Activated T-helper 17 cell treated with anti-CD3 and anti-CD28 coated beads, Interleukin-2, amount 50 U/mL, for 72 hours (primary cell): ENCODE measurements around the gene UBA1. TPM values are rescaled to one million over a fixed set of nuclear protein-coding genes. Genes with fewer than 3 reads are reported as not detected.

ENCODE experiments used
- ATAC-seq: fragments of 150-1000 bp; cut with Tn5 transposase; replicated peaks from 2 replicates; pipeline ENCODE4 v1.10.0; 2021; ENCODE audit warnings: mild to moderate bottlenecking, moderate library complexity
- H3K27ac Mint-ChIP-seq: one replicate; pipeline ENCODE4 v1.8.0; 2022; ENCODE audit warnings: mixed read lengths
- H3K27me3 Mint-ChIP-seq: one replicate; pipeline ENCODE4 v1.8.0; 2022; ENCODE audit warnings: mixed read lengths
- H3K36me3 Mint-ChIP-seq: one replicate; pipeline ENCODE4 v1.8.0; 2022; ENCODE audit warnings: low read depth, mild to moderate bottlenecking, mixed read lengths
- H3K4me1 Mint-ChIP-seq: one replicate; pipeline ENCODE4 v1.8.0; 2022; ENCODE audit warnings: mixed read lengths
- H3K4me3 Mint-ChIP-seq: one replicate; pipeline ENCODE4 v1.8.0; 2022; ENCODE audit warnings: mild to moderate bottlenecking, mixed read lengths
- H3K9me3 Mint-ChIP-seq: one replicate; pipeline ENCODE4 v1.8.0; 2022; ENCODE audit warnings: mixed read lengths
- total RNA-seq, 2 donors: library from RNA; stranded (reverse); gene quantifications; one replicate each; pipeline ENCODE4 v1.2.3, GENCODE V29; 2022

UBA1 gene
- total RNA-seq, 2 donors from 2014 or later, result 227 to 255 TPM

GRCh38 chrX:47176101-47176740, 17.4 kb upstream of the UBA1 start:
- no peak overlapping the region for H3K27ac Mint-ChIP-seq
- H3K9me3 Mint-ChIP-seq, result no peaks in the 10 kb centered on the region
- no peak for ATAC-seq
- H3K27me3 Mint-ChIP-seq, result no peaks in the 10 kb centered on the region
- H3K36me3 Mint-ChIP-seq, result peaks cover 89% of the 10 kb centered on the region
- H3K4me1 Mint-ChIP-seq, result peaks cover 7% of the 10 kb centered on the region
- no peak overlapping the region for H3K4me3 Mint-ChIP-seq

DNA sequence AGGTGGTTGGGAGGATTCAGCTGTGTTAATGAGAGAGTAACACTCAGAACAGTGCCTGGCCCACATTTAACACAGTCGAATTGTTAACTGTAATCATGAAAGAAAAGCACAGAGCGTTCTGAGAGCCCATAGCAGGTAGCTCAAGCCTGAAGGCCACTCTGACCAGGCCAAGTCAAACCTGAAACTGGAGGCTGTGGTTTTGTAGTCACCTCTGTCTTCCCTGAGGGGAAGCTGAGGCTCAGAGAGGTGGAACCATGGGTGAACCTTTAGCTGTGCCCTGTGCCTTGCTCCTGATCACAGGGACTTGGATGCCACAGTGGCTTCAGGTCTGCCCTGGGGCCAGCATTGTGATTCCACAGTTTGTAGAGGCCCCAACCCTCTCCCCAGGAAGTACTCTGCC, 16.6 kb upstream of the UBA1 start:
- H3K4me3 Mint-ChIP-seq, result no peak overlapping the region
- H3K4me1 Mint-ChIP-seq, result peaks cover 7% of the 10 kb centered on the region
- peaks cover 90% of the 10 kb centered on the region for H3K36me3 Mint-ChIP-seq
- H3K27me3 Mint-ChIP-seq, result no peaks in the 10 kb centered on the region
- no peak overlapping the region for H3K27ac Mint-ChIP-seq
- H3K9me3 Mint-ChIP-seq, result no peaks in the 10 kb centered on the region
- ATAC-seq, result peak; percentile 52

DNA sequence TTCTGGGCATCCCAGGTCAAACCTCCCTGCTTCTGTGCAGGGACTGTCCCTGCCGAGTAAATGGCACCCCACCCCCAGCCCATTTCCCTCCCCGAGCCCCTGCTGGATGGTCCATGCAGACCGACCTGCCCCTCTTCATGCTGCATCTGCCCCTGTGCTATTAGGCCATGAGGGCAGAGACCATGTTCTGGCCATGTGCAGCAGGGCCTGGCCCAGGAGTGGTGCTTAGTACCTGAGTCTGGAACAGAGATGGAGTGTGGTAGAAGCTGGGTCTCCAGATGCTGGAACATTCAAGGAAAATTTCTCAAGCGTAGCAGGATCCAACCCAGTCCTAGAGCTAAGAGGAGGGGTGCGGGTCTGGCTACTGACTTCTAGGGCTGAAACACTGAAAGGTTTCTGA, 15.3 kb upstream of the UBA1 start:
- Mint-ChIP-seq H3K27me3 (no peaks in the 10 kb centered on the region), H3K36me3 (peaks cover 87% of the 10 kb centered on the region), H3K27ac (no peak overlapping the region), H3K4me1 (peaks cover 7% of the 10 kb centered on the region), H3K4me3 (no peak overlapping the region), H3K9me3 (no peaks in the 10 kb centered on the region)
- no peak for ATAC-seq

DNA sequence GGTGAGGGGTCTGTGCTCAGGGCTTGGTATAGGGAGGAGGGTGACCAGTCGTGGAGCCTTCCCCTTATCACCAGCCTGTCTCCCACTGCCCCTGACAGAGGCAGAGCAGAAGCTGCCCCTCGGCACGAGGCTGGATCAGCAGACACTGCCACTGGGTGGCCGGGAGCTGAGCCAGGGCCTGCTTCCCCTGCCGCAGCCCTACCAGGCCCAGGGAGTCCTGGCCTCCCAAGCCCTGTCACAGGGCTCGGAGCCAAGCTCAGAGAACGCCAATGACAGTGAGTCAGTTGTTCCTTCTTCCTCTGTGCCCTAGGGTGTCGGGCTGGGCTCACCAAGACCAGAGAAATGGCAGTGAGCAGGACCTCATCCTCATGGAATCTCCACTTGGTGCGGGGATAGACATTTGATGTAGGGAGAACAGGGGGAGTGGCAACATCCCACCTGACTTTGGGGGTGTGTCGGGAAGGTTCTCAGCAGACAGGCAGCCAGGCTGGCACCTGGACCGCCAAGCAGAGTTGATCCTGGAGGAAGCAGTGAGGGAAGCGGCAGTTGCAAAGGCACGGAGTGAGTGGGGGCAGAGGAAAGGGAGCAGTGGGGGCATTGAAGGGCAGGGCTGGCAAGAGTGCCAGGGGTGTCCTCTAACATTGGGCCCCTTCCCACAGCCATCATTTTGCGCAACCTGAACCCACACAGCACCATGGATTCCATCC, 14.3 kb upstream of the UBA1 start:
- Mint-ChIP-seq H3K36me3 (peaks cover 86% of the 10 kb centered on the region), H3K4me3 (no peak overlapping the region), H3K27me3 (no peaks in the 10 kb centered on the region), H3K9me3 (no peaks in the 10 kb centered on the region), H3K4me1 (peaks cover 7% of the 10 kb centered on the region), H3K27ac (no peak overlapping the region)
- ATAC-seq, result no peak

DNA sequence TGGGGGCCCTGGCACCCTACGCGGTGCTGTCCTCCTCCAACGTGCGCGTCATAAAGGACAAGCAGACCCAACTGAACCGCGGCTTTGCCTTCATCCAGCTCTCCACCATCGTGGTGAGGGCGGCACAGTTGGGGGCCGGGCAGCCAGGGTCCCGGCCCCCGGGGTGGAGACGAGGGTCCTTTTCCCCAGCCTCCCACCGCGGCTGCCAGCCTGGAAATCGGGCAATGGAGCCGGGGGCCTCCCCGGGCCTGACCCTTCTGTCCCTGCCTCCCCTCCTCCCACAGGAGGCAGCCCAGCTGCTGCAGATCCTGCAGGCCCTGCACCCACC, 13.7 kb upstream of the UBA1 start:
- Mint-ChIP-seq H3K9me3 (no peaks in the 10 kb centered on the region), H3K27ac (no peak overlapping the region), H3K4me1 (peaks cover 7% of the 10 kb centered on the region), H3K27me3 (no peaks in the 10 kb centered on the region), H3K36me3 (peaks cover 86% of the 10 kb centered on the region), H3K4me3 (no peak overlapping the region)
- no peak for ATAC-seq

DNA sequence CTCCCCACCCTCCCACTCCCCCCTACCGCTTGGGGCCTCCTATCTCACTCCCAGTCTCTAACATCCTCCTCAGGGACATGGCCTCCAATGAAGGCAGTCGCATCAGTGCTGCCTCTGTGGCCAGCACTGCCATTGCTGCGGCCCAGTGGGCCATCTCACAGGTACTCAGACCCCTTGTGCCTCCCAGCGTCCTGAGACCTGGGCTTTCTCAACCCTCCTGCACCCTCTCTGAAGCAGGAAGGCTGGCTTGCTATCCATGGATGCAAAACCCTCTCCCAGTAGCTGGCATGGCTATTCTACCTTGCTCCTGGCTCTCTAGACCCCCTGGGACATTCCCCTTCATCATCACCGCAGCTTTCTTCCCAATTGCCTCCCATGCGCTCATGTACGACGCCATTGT, 13.3 kb upstream of the UBA1 start:
- no peak overlapping the region for H3K27ac Mint-ChIP-seq
- no peak for ATAC-seq
- H3K27me3 Mint-ChIP-seq, result no peaks in the 10 kb centered on the region
- no peak overlapping the region for H3K4me3 Mint-ChIP-seq
- H3K9me3 Mint-ChIP-seq, result no peaks in the 10 kb centered on the region
- H3K4me1 Mint-ChIP-seq, result peaks cover 7% of the 10 kb centered on the region
- H3K36me3 Mint-ChIP-seq, result peaks cover 87% of the 10 kb centered on the region

DNA sequence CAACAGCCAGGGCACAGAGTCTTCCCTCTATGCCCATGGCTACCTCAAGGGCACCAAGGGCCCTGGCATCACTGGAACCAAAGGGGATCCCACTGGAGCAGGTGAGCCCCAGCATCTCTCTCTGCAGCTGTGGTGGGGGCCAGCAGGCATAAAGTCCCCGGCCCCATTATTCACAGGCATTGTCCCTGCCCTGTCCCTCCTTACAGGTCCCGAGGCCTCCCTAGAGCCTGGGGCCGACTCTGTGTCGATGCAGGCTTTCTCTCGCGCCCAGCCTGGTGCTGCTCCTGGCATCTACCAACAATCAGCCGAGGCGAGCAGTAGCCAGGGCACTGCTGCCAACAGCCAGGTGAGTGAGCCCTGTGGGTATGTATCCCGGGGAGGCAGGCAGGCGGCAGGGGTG, 12.3 kb upstream of the UBA1 start:
- Mint-ChIP-seq H3K27ac (no peak overlapping the region), H3K4me3 (no peak overlapping the region), H3K36me3 (peaks cover 86% of the 10 kb centered on the region), H3K4me1 (peaks cover 6% of the 10 kb centered on the region), H3K9me3 (no peaks in the 10 kb centered on the region), H3K27me3 (no peaks in the 10 kb centered on the region)
- no peak for ATAC-seq

DNA sequence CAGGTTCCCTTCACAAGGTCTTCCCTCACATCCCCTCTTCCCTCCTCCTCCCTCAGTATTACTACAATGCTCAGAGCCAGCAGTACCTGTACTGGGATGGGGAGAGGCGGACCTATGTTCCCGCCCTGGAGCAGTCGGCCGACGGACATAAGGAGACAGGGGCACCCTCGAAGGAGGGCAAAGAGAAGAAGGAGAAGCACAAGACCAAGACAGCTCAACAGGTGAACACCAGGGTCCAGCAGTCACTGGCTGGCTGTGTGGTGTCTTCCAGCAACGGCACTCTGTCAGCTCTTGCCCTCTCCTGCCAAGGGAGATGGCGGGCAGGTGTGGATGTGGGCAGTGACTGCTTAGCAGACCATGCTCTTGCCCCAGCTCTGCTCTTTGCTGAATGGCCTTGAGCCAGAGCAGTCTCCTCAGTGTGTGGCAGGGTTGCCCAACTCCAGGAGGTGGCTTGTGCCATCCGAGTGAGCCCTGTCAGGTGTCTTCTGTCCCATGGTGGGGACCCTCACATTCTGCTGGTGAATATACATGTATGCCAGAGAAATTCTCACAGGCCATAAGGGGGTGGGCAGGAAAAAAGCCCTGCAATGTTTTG, 11.4 kb upstream of the UBA1 start:
- ATAC-seq, result no peak
- H3K27ac Mint-ChIP-seq, result no peak overlapping the region
- H3K27me3 Mint-ChIP-seq, result no peaks in the 10 kb centered on the region
- no peaks in the 10 kb centered on the region for H3K9me3 Mint-ChIP-seq
- H3K36me3 Mint-ChIP-seq, result peaks cover 84% of the 10 kb centered on the region
- no peak overlapping the region for H3K4me3 Mint-ChIP-seq
- H3K4me1 Mint-ChIP-seq, result no peaks in the 10 kb centered on the region

GRCh38 chrX:47184486-47184885, 9.1 kb upstream of the UBA1 start:
- Mint-ChIP-seq H3K4me1 (peaks cover 9% of the 10 kb centered on the region), H3K9me3 (no peaks in the 10 kb centered on the region), H3K27ac (no peak overlapping the region), H3K36me3 (peaks cover 61% of the 10 kb centered on the region), H3K27me3 (no peaks in the 10 kb centered on the region), H3K4me3 (no peak overlapping the region)
- no peak for ATAC-seq

DNA sequence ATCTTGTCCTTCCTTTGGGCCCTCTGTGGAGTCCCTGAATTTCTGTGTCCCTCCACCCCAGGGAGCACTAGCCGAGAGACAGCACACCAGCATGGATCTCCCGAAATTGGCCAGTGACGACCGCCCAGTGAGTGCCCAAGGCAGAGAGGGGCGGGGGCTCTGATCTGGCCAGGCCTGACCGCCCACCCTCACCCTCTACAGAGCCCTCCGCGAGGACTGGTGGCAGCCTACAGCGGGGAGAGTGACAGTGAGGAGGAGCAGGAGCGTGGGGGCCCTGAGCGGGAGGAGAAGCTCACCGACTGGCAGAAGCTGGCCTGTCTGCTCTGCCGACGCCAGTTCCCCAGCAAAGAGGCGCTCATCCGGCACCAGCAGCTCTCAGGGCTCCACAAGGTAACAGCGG, 8.4 kb upstream of the UBA1 start:
- Mint-ChIP-seq H3K27me3 (no peaks in the 10 kb centered on the region), H3K27ac (no peak overlapping the region), H3K36me3 (peaks cover 59% of the 10 kb centered on the region), H3K4me3 (no peak overlapping the region), H3K9me3 (no peaks in the 10 kb centered on the region), H3K4me1 (peaks cover 9% of the 10 kb centered on the region)
- no peak for ATAC-seq

DNA sequence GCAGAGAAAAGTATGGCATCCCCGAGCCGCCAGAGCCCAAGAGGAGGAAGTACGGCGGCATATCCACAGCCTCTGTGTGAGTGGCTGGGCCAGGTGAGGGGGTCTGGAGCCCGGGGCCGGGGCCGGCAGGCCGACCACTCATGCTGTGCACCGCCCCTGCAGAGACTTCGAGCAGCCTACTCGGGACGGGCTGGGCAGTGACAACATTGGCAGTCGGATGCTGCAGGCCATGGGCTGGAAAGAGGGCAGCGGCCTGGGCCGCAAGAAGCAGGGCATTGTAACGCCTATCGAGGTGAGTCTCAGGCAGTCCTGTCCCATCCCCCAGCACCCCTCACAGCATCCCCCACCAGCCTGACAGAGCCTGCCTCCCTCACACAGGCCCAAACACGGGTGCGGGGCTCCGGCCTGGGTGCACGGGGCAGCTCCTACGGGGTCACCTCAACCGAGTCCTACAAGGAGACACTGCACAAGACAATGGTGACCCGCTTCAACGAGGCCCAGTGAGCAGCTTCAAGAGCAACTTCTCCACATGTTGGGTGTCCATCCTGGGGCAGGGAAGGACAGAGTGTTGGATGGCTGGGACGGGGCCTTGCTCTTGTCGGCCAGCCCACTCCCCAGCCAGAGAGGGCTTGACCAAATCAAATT, 7.4 kb upstream of the UBA1 start:
- H3K9me3 Mint-ChIP-seq, result no peaks in the 10 kb centered on the region
- H3K27ac Mint-ChIP-seq, result no peak overlapping the region
- no peak overlapping the region for H3K4me3 Mint-ChIP-seq
- no peaks in the 10 kb centered on the region for H3K27me3 Mint-ChIP-seq
- peaks cover 9% of the 10 kb centered on the region for H3K4me1 Mint-ChIP-seq
- ATAC-seq, result no peak
- peaks cover 51% of the 10 kb centered on the region for H3K36me3 Mint-ChIP-seq

DNA sequence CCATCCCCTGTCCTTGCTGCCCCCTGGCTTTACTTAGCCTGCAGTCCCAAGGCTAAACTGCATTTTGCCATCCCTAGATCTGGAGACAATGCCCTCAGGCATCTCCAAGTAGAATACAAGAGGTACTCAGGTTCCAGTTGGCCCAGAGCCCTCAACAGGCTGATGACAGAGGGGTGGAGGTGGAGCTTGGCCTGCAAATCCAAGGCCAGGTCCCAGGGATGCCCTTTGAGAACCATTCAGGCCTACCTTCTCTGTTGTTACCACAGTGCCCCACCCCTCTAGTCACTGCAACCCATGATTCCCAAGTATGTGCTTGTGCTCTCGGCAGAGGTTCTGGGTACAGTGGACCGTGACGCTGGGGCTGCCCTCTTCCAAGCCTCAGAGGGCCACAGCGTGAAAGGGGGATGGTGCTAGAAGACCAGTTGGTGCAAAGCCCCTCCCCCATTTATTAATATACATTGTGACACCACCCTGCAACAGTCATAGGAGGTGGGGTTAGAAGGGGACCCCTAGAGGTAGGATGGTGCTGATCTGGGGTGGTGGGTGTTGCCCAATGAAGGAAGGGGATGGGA, 6.4 kb upstream of the UBA1 start:
- no peak for ATAC-seq
- Mint-ChIP-seq H3K27ac (no peak overlapping the region), H3K27me3 (no peaks in the 10 kb centered on the region), H3K4me3 (no peak overlapping the region), H3K36me3 (peaks cover 41% of the 10 kb centered on the region), H3K9me3 (no peaks in the 10 kb centered on the region), H3K4me1 (peaks cover 9% of the 10 kb centered on the region)

GRCh38 chrX:47189906-47190305, 3.7 kb upstream of the UBA1 start:
- peaks cover 44% of the 10 kb centered on the region for H3K36me3 Mint-ChIP-seq
- no peak overlapping the region for H3K27ac Mint-ChIP-seq
- H3K4me1 Mint-ChIP-seq, result peaks cover 17% of the 10 kb centered on the region
- H3K9me3 Mint-ChIP-seq, result no peaks in the 10 kb centered on the region
- no peak overlapping the region for H3K4me3 Mint-ChIP-seq
- no peaks in the 10 kb centered on the region for H3K27me3 Mint-ChIP-seq
- ATAC-seq, result no peak

DNA sequence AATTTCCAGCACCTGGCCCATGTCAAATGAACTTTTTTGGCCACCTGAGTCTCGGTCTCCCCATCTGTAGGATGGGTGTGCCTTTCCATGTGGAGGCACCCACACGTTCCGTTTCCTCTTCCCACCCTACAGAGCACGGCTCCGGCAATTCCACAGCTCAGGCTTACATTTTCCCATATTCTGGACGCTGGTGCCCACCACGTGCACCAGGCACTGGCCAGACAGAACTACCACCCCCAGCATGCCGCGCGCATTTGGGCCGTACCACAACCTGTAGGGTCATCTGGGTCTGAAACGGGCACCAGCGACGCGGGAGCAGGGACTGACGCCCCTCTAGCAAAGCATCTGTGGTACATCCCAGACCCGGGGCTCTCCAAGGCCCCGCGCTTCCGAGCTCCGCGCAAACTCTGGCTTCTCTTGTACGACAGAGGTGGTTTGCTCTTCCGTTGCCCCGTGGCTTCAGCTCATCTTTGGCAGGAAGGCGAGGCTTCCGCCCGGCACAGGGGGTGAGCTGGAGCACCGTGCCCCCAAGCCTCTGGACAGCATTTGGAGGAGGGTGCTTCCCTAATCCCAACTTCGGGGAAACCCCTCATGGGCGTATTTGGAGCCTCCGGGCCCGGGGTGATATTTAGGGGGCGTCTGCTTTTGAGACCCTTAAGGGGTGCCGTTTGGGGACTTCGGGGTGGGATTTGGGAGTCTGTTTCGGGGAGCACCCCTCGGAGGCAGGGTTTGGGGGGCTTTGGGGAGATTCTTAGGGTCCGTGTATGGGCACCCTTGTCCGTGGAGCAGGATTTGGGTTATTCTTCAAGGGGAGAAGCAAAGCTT, 3.0 kb upstream of the UBA1 start:
- Mint-ChIP-seq H3K4me3 (peak overlapping the region; percentile 94), H3K27ac (peak overlapping the region; percentile 94), H3K9me3 (no peaks in the 10 kb centered on the region), H3K36me3 (peaks cover 44% of the 10 kb centered on the region), H3K4me1 (peaks cover 18% of the 10 kb centered on the region), H3K27me3 (no peaks in the 10 kb centered on the region)
- peak; percentile 78 for ATAC-seq
